Panc1 (cell line): ENCODE results near the gene RRBP1.

Experiments
- POLR2AphosphoS5 ChIP-seq: IDR thresholded peaks from 2 replicates; pipeline ENCODE4 v1.6.1; 2012; ENCODE audit warnings: mild to moderate bottlenecking, low read depth, low read length, moderate library complexity
- SIN3A ChIP-seq: IDR thresholded peaks from 2 replicates; pipeline ENCODE4 v1.6.1; 2012; ENCODE audit warnings: low read depth, mild to moderate bottlenecking, low read length, moderate library complexity, borderline replicate concordance; ENCODE audit not compliant: insufficient read depth
- TF ChIP-seq, protein P1 (sequence below): fragments of 450-650 bp; IDR thresholded peaks from 2 replicates; pipeline ENCODE4 v1.5.1; 2017; ENCODE audit warnings: mild to moderate bottlenecking
- TF ChIP-seq, protein P2 (sequence below), 2 experiments: IDR thresholded peaks; 2 replicates each; pipeline ENCODE4 v1.6.1; 2011 to 2012; ENCODE audit warnings: low read depth in 2 of 2, control low read depth in 1 of 2, low read length in 1 of 2, mild to moderate bottlenecking in 1 of 2, moderate library complexity in 1 of 2; ENCODE audit not compliant: insufficient read depth in 1 of 2

DNA sequence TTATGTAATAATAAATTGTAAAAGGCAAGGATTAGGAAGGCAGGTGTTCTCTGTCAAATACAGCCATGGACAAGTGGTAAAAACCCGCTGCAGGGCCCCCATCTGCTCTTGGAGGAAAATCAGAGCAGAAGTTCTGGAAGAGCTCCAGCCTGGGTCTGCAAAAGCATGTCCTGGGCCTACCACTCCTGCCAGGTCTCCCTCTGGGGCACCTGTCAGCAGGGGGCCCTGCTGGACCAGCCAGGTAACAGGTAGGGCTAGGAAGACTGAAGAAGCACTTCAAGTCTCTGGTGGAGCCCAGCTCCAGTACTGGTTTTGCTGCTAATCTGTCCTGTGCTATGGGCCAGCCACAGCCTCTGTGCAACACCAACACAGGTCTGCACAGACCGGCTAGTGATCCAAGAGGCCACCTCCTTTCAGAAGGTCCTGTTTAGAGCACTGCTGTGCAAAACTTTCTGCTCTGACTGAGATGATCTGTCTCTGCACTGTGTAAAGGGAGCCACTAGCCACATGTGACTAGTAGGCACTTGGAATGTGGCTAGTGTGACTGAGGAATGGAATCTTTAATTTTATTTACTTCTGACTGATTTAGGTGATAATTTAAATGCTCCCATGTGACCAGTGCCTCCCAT is 30.2 kb downstream of the RRBP1 start:
- TF ChIP-seq POLR2AphosphoS5 (no peak), SIN3A (no peak)
- TF ChIP-seq, protein P1, sequence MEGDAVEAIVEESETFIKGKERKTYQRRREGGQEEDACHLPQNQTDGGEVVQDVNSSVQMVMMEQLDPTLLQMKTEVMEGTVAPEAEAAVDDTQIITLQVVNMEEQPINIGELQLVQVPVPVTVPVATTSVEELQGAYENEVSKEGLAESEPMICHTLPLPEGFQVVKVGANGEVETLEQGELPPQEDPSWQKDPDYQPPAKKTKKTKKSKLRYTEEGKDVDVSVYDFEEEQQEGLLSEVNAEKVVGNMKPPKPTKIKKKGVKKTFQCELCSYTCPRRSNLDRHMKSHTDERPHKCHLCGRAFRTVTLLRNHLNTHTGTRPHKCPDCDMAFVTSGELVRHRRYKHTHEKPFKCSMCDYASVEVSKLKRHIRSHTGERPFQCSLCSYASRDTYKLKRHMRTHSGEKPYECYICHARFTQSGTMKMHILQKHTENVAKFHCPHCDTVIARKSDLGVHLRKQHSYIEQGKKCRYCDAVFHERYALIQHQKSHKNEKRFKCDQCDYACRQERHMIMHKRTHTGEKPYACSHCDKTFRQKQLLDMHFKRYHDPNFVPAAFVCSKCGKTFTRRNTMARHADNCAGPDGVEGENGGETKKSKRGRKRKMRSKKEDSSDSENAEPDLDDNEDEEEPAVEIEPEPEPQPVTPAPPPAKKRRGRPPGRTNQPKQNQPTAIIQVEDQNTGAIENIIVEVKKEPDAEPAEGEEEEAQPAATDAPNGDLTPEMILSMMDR, result no peak
- TF ChIP-seq, protein P2, sequence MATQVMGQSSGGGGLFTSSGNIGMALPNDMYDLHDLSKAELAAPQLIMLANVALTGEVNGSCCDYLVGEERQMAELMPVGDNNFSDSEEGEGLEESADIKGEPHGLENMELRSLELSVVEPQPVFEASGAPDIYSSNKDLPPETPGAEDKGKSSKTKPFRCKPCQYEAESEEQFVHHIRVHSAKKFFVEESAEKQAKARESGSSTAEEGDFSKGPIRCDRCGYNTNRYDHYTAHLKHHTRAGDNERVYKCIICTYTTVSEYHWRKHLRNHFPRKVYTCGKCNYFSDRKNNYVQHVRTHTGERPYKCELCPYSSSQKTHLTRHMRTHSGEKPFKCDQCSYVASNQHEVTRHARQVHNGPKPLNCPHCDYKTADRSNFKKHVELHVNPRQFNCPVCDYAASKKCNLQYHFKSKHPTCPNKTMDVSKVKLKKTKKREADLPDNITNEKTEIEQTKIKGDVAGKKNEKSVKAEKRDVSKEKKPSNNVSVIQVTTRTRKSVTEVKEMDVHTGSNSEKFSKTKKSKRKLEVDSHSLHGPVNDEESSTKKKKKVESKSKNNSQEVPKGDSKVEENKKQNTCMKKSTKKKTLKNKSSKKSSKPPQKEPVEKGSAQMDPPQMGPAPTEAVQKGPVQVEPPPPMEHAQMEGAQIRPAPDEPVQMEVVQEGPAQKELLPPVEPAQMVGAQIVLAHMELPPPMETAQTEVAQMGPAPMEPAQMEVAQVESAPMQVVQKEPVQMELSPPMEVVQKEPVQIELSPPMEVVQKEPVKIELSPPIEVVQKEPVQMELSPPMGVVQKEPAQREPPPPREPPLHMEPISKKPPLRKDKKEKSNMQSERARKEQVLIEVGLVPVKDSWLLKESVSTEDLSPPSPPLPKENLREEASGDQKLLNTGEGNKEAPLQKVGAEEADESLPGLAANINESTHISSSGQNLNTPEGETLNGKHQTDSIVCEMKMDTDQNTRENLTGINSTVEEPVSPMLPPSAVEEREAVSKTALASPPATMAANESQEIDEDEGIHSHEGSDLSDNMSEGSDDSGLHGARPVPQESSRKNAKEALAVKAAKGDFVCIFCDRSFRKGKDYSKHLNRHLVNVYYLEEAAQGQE (IDR thresholded peaks at IDR 0.05; ENCODE audit: insufficient read depth in 1 of 2, low read depth in 2 of 2, low read length in 1 of 2), result no peak
